Uterus (tissue), 4 donors: ENCODE measurements around the gene SPINDOC. TPM values are rescaled to one million over a fixed set of nuclear protein-coding genes. Genes with fewer than 3 reads are reported as not detected.

ENCODE experiments used
- DNase-seq, 2 donors: peaks; one replicate each; pipeline ENCODE4 v3.0.0-alpha.2; 2019 to 2020
- H3K27ac ChIP-seq, 2 donors: fragments of 200-600 bp; sonication (generic); 1 replicate in 1 of 2; 2 replicates in 1 of 2; pipeline ENCODE4 v1.5.1; 2016 to 2018
- H3K27me3 ChIP-seq, 2 donors: fragments of 200-600 bp; sonication (generic); one replicate each; pipeline ENCODE4 v1.5.1; 2018 to 2019; ENCODE audit warnings: control low read depth in 1 of 2
- H3K36me3 ChIP-seq, 2 donors: fragments of 200-600 bp; sonication (generic); one replicate each; pipeline ENCODE4 v1.5.1; 2019; ENCODE audit warnings: control low read depth in 1 of 2
- H3K4me1 ChIP-seq, 2 donors: fragments of 200-600 bp; sonication (generic); one replicate each; pipeline ENCODE4 v1.5.1; 2018 to 2019; ENCODE audit warnings: control low read depth in 1 of 2
- H3K4me3 ChIP-seq, 2 donors: fragments of 200-600 bp; sonication (generic); 1 replicate in 1 of 2; 2 replicates in 1 of 2; pipeline ENCODE4 v1.5.1; 2018 to 2019; ENCODE audit warnings: mild to moderate bottlenecking in 1 of 2
- H3K9me3 ChIP-seq, 2 donors: fragments of 200-600 bp; sonication (generic); one replicate each; pipeline ENCODE4 v1.5.1; 2019; ENCODE audit warnings: control low read depth in 1 of 2
- POLR2A ChIP-seq, 2 donors: fragments of 450-650 bp; IDR thresholded peaks; one replicate each; pipeline ENCODE4 v1.6.1; 2016; ENCODE audit warnings: antibody characterized with exemption in 2 of 2, mild to moderate bottlenecking in 1 of 2, moderate library complexity in 1 of 2
- intact Hi-C: fragments of 100-400 bp; cut with DNase I; formaldehyde crosslinking; loops from one replicate; pipeline ENCODE4 v1.15.1; 2023; ENCODE audit warnings: low total_unique reads
- total RNA-seq, 4 donors: library from RNA; depleted of rRNA in 3 of 4; stranded (reverse); fragments of >200 nt in 3 of 4; gene quantifications; one replicate each; pipeline versions ENCODE4 v1.1.0 to v1.2.4, GENCODE V29; 2014 to 2023
- TF ChIP-seq, protein P1 (sequence below), 4 experiments: fragments of 200-600 bp in 2 of 4; fragments of 450-650 bp in 2 of 4; sonication (generic) in 2 of 4; IDR thresholded peaks; one replicate each; pipeline ENCODE4 v1.5.1; 2016 to 2019; ENCODE audit warnings: antibody characterized with exemption in 4 of 4, mild to moderate bottlenecking in 2 of 4, moderate library complexity in 1 of 4
- donor health status: DM: yes; HTN: yes; CAD: no.

Gene SPINDOC
- total RNA-seq, 4 donors from 2014 or later, result 1.3 to 28.7 (median 10.6) TPM

DNA sequence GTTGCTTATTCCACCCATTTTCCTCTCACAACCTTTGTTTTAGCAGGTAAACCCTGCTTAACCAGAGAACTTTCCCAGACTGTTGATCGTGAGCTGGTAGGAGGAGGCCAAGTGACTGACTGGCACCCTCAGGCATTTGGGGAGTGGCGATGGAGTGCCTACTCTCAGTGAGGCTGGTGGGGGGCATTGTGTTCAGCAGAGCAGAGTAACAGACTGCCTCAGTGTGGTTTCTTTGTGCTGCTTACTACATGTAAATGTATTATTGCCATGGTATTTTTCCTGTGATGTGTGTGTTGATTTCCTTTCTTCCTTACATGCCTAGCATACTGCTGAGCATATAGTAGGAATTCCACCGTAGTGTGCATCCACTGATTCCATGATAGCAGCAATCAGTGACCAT is 28.3 kb downstream of the SPINDOC start:
- Histone ChIP-seq H3K4me3 (peak overlapping the region in 1 of 2 donors; percentile 97), H3K4me1 (peaks cover 0 to 12% of the 10 kb centered on the region in 2 donors), H3K9me3 (no peaks in the 10 kb centered on the region), H3K36me3 (no peaks in the 10 kb centered on the region), H3K27ac (peak overlapping the region; percentile 90 to 94), H3K27me3 (no peaks in the 10 kb centered on the region)
- intact Hi-C loops, result no loop called here
- no peak for DNase-seq
- no peak for TF ChIP-seq POLR2A (IDR thresholded peaks at IDR 0.05)
- TF ChIP-seq, protein P1, sequence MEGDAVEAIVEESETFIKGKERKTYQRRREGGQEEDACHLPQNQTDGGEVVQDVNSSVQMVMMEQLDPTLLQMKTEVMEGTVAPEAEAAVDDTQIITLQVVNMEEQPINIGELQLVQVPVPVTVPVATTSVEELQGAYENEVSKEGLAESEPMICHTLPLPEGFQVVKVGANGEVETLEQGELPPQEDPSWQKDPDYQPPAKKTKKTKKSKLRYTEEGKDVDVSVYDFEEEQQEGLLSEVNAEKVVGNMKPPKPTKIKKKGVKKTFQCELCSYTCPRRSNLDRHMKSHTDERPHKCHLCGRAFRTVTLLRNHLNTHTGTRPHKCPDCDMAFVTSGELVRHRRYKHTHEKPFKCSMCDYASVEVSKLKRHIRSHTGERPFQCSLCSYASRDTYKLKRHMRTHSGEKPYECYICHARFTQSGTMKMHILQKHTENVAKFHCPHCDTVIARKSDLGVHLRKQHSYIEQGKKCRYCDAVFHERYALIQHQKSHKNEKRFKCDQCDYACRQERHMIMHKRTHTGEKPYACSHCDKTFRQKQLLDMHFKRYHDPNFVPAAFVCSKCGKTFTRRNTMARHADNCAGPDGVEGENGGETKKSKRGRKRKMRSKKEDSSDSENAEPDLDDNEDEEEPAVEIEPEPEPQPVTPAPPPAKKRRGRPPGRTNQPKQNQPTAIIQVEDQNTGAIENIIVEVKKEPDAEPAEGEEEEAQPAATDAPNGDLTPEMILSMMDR (IDR thresholded peaks at IDR 0.05), result no peak

DNA sequence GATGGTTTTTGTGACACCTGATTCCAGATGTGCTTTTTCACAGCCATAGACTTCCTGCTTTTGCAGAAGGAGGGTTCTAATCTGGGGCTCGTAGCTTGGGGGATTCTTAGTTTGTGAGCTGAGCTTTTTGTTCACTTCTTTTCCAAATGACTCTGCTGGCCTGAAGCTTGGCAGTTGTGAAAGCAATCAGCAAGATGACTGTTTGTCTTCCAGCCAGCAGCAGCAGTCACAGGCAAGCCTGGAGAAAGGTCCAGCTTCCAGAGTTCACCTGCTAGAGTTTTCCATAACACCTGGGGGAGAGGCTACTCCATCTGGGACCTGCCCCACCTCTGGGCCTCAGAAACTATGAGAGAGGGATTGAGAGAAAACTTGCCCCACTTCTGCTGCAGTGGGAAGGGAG is 29.8 kb downstream of the SPINDOC start:
- H3K27ac ChIP-seq, result no peak overlapping the region
- H3K4me1 ChIP-seq, result peaks cover 0 to 12% of the 10 kb centered on the region in 2 donors
- H3K27me3 ChIP-seq, result no peaks in the 10 kb centered on the region
- H3K9me3 ChIP-seq, result no peaks in the 10 kb centered on the region
- intact Hi-C loops, result no loop called here
- no peaks in the 10 kb centered on the region for H3K36me3 ChIP-seq
- DNase-seq, result no peak
- no peak overlapping the region for H3K4me3 ChIP-seq
- TF ChIP-seq, protein P1 (IDR thresholded peaks at IDR 0.05), result no peak
- no peak for TF ChIP-seq POLR2A (IDR thresholded peaks at IDR 0.05)

DNA sequence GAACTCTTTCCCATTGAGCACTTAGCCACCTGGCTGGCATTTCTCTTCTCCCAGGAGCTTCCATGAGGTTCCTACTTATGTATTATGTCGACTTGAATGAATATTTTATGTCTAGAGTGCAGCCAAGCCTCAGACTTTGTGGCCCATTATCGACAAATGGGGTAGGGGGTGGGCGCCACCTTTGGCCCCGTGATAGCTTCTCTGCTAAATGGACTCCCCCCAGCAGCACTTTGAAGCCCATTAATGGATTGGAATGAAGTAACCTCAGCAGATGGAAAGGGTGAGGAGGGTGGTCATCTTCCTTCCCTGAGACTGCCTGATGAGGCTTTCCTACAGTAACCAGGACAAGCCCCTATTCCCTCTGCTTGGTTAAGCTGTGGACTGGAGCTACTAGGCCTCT is 31.6 kb downstream of the SPINDOC start:
- no peaks in the 10 kb centered on the region for H3K9me3 ChIP-seq
- H3K27me3 ChIP-seq, result no peaks in the 10 kb centered on the region
- no peak overlapping the region for H3K4me3 ChIP-seq
- DNase-seq, result no peak
- no peak for TF ChIP-seq POLR2A (IDR thresholded peaks at IDR 0.05)
- TF ChIP-seq, protein P1 (IDR thresholded peaks at IDR 0.05), result no peak
- H3K27ac ChIP-seq, result peak overlapping the region in 1 of 2 donors; percentile 31
- no peaks in the 10 kb centered on the region for H3K36me3 ChIP-seq
- peaks cover 0 to 12% of the 10 kb centered on the region in 2 donors for H3K4me1 ChIP-seq
- intact Hi-C loops, result no loop called here

DNA sequence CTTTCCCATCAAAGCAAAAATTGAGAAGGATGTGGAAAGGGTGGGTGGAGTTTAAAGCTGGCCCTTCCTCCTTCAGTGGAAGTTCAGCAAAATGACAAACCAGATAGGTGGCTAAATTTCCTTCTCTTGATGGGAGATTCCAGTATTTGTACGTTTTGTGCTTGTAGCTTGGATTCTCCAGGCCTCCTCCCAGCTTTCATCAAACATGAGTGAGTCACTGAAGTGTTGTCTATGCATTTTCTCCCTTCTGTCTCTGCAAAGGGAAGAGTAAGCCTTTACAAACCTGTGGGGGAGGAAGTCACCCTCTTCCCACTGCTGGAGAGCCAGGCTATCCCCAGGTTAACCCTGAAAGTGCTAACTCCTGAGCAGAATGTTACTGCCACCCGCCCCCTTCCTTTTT is 32.0 kb downstream of the SPINDOC start:
- Histone ChIP-seq H3K27ac (peak overlapping the region in 1 of 2 donors; percentile 31), H3K4me1 (peaks cover 0 to 12% of the 10 kb centered on the region in 2 donors), H3K9me3 (no peaks in the 10 kb centered on the region)

DNA sequence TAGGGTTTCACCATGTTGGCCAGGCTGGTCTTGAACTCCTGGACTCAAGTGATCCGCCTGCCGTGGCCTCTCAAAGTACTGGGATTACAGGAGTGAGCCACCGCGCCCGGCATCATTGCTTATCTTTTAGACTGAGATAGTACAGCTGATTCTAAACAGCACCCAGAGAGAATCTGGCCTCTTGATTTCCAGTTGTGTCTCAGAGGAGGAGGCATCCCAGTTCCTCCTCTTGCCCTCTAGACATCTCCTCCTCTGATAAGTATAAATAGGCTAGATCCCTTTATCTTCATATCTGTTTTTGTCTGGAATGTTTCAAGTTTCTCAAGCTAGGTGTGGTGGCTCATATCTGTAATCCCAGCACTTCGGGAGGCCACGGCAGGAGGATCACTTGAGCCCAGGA is 32.7 kb downstream of the SPINDOC start:
- Histone ChIP-seq H3K4me3 (no peak overlapping the region), H3K36me3 (no peaks in the 10 kb centered on the region), H3K27me3 (no peaks in the 10 kb centered on the region), H3K9me3 (no peaks in the 10 kb centered on the region), H3K27ac (no peak overlapping the region), H3K4me1 (peaks cover 0 to 10% of the 10 kb centered on the region in 2 donors)
- intact Hi-C loops, result no loop called here
- no peak for DNase-seq
- no peak for TF ChIP-seq POLR2A (IDR thresholded peaks at IDR 0.05)
- TF ChIP-seq, protein P1 (IDR thresholded peaks at IDR 0.05), result no peak

More for the DNA sequence above, 32.0 kb downstream of the SPINDOC start:
- H3K36me3 ChIP-seq, result no peaks in the 10 kb centered on the region
- no peak for DNase-seq
- H3K4me3 ChIP-seq, result no peak overlapping the region
- intact Hi-C loops, result no loop called here
- no peak for TF ChIP-seq POLR2A (IDR thresholded peaks at IDR 0.05)
- TF ChIP-seq, protein P1 (IDR thresholded peaks at IDR 0.05), result no peak
- H3K27me3 ChIP-seq, result no peaks in the 10 kb centered on the region
